ENCODE data around the gene PHF21B. TPM values are rescaled to one million over a fixed set of nuclear protein-coding genes. Genes with fewer than 3 reads are reported as not detected.

The PHF21B gene
- total and polyA plus RNA-seq, 2 donors (not counting 1 experiment from before 2014, with no cell fraction given) = 0.17 TPM; not detected in 1

DNA sequence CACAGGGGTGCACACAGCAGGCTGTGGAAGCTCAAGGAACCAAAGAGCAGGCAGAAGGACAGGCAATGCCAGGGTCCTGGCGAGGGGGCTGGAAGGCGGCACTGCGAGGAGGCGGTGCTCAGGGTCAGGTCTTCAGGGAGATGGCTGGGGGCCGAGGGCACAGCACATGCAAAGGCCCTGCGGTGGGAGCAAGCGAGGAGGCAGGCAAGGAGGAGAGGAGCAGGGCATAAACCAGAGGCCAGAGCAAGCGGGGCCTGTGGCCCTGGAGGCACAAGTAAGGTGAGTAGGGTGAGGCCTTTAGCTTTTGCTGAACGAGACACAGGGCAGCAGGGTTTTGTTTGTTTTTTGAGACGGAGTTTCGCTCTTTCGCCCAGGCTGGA lies 130.5 kb downstream of the PHF21B start:
- no peaks in the 10 kb centered on the region for H3K27me3 ChIP-seq (ENCODE audit: control insufficient read depth, insufficient read depth, low read length)
- H3K36me3 ChIP-seq (ENCODE audit: control insufficient read depth, insufficient read depth, low read length) = no peaks in the 10 kb centered on the region
- no peak overlapping the region for H3K27ac ChIP-seq (ENCODE audit: insufficient read depth, low read length)
- no peaks in the 10 kb centered on the region for H3K4me1 ChIP-seq (ENCODE audit: control insufficient read depth, extremely low read depth, insufficient read depth, low read length)
- no peak overlapping the region for H3K4me2 ChIP-seq (ENCODE audit: extremely low read depth, insufficient read depth, low read length)
- H3K79me2 ChIP-seq (ENCODE audit: control insufficient read depth, insufficient read depth, low read length) = no peaks in the 10 kb centered on the region
- DNase-seq (ENCODE audit: low read depth in 2 of 2) = no peak
- H3K9ac ChIP-seq (ENCODE audit: insufficient read depth, low read length) = no peak overlapping the region
- no peak overlapping the region for H3K4me3 ChIP-seq (replicated peaks in 1 of 4; ENCODE audit: control extremely low read depth in 1 of 4, insufficient read depth in 1 of 4, low read depth in 3 of 4, low read length in 4 of 4)
- H4K20me1 ChIP-seq (ENCODE audit: control insufficient read depth, extremely low read depth, insufficient read depth, low read length) = no peaks in the 10 kb centered on the region
- no peak overlapping the region for H2AFZ ChIP-seq (ENCODE audit: low read length)
- H3K9me3 ChIP-seq (ENCODE audit: control insufficient read depth, insufficient read depth, low read depth, low read length) = no peaks in the 10 kb centered on the region
- TF ChIP-seq CTCF (conservative IDR thresholded peaks at IDR 0.05 in 1 of 2, IDR thresholded peaks at IDR 0.05 in 1 of 2; ENCODE audit: low read depth in 1 of 2, low read length in 2 of 2) (no peak), EZH2 (IDR thresholded peaks at IDR 0.05; ENCODE audit: low read length, missing control alignments) (no peak)

- Histone ChIP-seq H4K20me1 (ENCODE audit: control insufficient read depth, extremely low read depth, insufficient read depth, low read length) (no peaks in the 10 kb centered on the region), H3K4me2 (ENCODE audit: extremely low read depth, insufficient read depth, low read length) (no peak overlapping the region), H2AFZ (ENCODE audit: low read length) (no peak overlapping the region), H3K79me2 (ENCODE audit: control insufficient read depth, insufficient read depth, low read length) (no peaks in the 10 kb centered on the region), H3K4me3 (replicated peaks in 1 of 4; ENCODE audit: control extremely low read depth in 1 of 4, insufficient read depth in 1 of 4, low read depth in 3 of 4, low read length in 4 of 4) (no peak overlapping the region), H3K36me3 (ENCODE audit: control insufficient read depth, insufficient read depth, low read length) (no peaks in the 10 kb centered on the region), H3K4me1 (ENCODE audit: control insufficient read depth, extremely low read depth, insufficient read depth, low read length) (no peaks in the 10 kb centered on the region), H3K9ac (ENCODE audit: insufficient read depth, low read length) (no peak overlapping the region), H3K9me3 (ENCODE audit: control insufficient read depth, insufficient read depth, low read depth, low read length) (no peaks in the 10 kb centered on the region), H3K27ac (ENCODE audit: insufficient read depth, low read length) (no peak overlapping the region), H3K27me3 (ENCODE audit: control insufficient read depth, insufficient read depth, low read length) (no peaks in the 10 kb centered on the region)
- TF ChIP-seq EZH2 (IDR thresholded peaks at IDR 0.05; ENCODE audit: low read length, missing control alignments) = no peak
- no peak for TF ChIP-seq CTCF (conservative IDR thresholded peaks at IDR 0.05 in 1 of 2, IDR thresholded peaks at IDR 0.05 in 1 of 2; ENCODE audit: low read depth in 1 of 2, low read length in 2 of 2)
- no peak for DNase-seq (ENCODE audit: low read depth in 2 of 2)
These were observed 131.1 kb downstream of the PHF21B start for GRCh38 chr22:44878483-44879300.

GRCh38 chr22:44876921-44877320 lies 132.9 kb downstream of the PHF21B start:
- TF ChIP-seq EZH2 (IDR thresholded peaks at IDR 0.05; ENCODE audit: low read length, missing control alignments) = no peak
- no peak for TF ChIP-seq CTCF (conservative IDR thresholded peaks at IDR 0.05 in 1 of 2, IDR thresholded peaks at IDR 0.05 in 1 of 2; ENCODE audit: low read depth in 1 of 2, low read length in 2 of 2)
- H3K27me3 ChIP-seq (ENCODE audit: control insufficient read depth, insufficient read depth, low read length) = no peaks in the 10 kb centered on the region
- H3K9me3 ChIP-seq (ENCODE audit: control insufficient read depth, insufficient read depth, low read depth, low read length) = no peaks in the 10 kb centered on the region
- H4K20me1 ChIP-seq (ENCODE audit: control insufficient read depth, extremely low read depth, insufficient read depth, low read length) = no peaks in the 10 kb centered on the region
- no peaks in the 10 kb centered on the region for H3K36me3 ChIP-seq (ENCODE audit: control insufficient read depth, insufficient read depth, low read length)
- no peak overlapping the region for H3K27ac ChIP-seq (ENCODE audit: insufficient read depth, low read length)
- no peak overlapping the region for H2AFZ ChIP-seq (ENCODE audit: low read length)
- no peak overlapping the region for H3K4me2 ChIP-seq (ENCODE audit: extremely low read depth, insufficient read depth, low read length)
- DNase-seq (ENCODE audit: low read depth in 2 of 2) = no peak
- H3K9ac ChIP-seq (ENCODE audit: insufficient read depth, low read length) = no peak overlapping the region
- no peak overlapping the region for H3K4me3 ChIP-seq (replicated peaks in 1 of 4; ENCODE audit: control extremely low read depth in 1 of 4, insufficient read depth in 1 of 4, low read depth in 3 of 4, low read length in 4 of 4)
- no peaks in the 10 kb centered on the region for H3K4me1 ChIP-seq (ENCODE audit: control insufficient read depth, extremely low read depth, insufficient read depth, low read length)
- no peaks in the 10 kb centered on the region for H3K79me2 ChIP-seq (ENCODE audit: control insufficient read depth, insufficient read depth, low read length)
